ENCODE results near the gene TEKT1. TPM values are rescaled to one million over a fixed set of nuclear protein-coding genes. Genes with fewer than 3 reads are reported as not detected.

TEKT1 gene
- total and polyA plus RNA-seq, 9 donors = 0.07 to 0.43 (median 0.18) TPM; not detected in 5

DNA sequence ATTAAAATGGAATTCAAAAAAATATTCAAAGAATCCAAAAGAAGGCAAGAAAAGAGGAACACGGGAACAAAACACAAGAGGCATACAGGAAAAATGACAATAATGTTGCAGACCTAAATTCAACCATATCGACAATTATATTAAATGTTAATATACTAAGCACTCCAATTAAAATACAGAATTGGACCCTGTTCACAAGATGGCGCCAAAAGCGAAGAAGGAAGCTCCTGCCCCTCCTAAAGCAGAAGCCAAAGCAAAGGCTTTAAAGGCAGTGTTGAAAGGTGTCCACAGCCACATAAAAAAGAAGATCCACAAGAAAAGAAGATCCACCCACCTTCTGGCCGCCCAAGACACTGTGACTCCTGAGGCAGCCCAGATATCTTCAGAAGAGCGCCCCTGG is 82.0 kb downstream of the TEKT1 start:
- H3K4me1 ChIP-seq (ENCODE audit: control insufficient read depth, insufficient read depth, low read length) = peaks cover 13% of the 10 kb centered on the region
- 100% methylated on average over 1 of the region's 6 CpGs for WGBS (ENCODE audit: insufficient coverage)
- H3K4me3 ChIP-seq (ENCODE audit: low read length) = no peak overlapping the region
- H3K36me3 ChIP-seq (ENCODE audit: control insufficient read depth, insufficient read depth, low read length) = no peaks in the 10 kb centered on the region
- no peak overlapping the region for H3K27ac ChIP-seq (ENCODE audit: low read length)
- no peak for DNase-seq
- no peaks in the 10 kb centered on the region for H3K9me3 ChIP-seq (replicated peaks; ENCODE audit: control insufficient read depth, low read depth, low read length)
- H3K27me3 ChIP-seq (ENCODE audit: control insufficient read depth, insufficient read depth, low read length) = no peaks in the 10 kb centered on the region

GRCh38 chr17:6748617-6749016 is 82.9 kb downstream of the TEKT1 start:
- no peak overlapping the region for H3K27ac ChIP-seq (ENCODE audit: low read length)
- no peaks in the 10 kb centered on the region for H3K36me3 ChIP-seq (ENCODE audit: control insufficient read depth, insufficient read depth, low read length)
- H3K9me3 ChIP-seq (replicated peaks; ENCODE audit: control insufficient read depth, low read depth, low read length) = no peaks in the 10 kb centered on the region
- peaks cover 11% of the 10 kb centered on the region for H3K4me1 ChIP-seq (ENCODE audit: control insufficient read depth, insufficient read depth, low read length)
- DNase-seq = no peak
- H3K27me3 ChIP-seq (ENCODE audit: control insufficient read depth, insufficient read depth, low read length) = no peaks in the 10 kb centered on the region
- H3K4me3 ChIP-seq (ENCODE audit: low read length) = no peak overlapping the region

Other genes with a start within 250 kb of the TEKT1 start
- gene KIAA0753, start 191.0 kb downstream of the TEKT1 start, total RNA-seq = 10.6 TPM
- gene KIAA0753, start 191.0 kb downstream of the TEKT1 start, polyA plus RNA-seq (ENCODE audit: insufficient read depth in 1 of 8, insufficient read length in 8 of 8, low replicate concordance in 1 of 8) = 10 to 100 TPM in 7 of 8 donors, 1 to 10 TPM in 1; 9.7 to 18.1 (median 13.0) TPM
- 72.0 TPM for gene TXNDC17, start 190.7 kb downstream of the TEKT1 start, total RNA-seq
- gene TXNDC17, start 190.7 kb downstream of the TEKT1 start, polyA plus RNA-seq (ENCODE audit: insufficient read depth in 1 of 8, insufficient read length in 8 of 8, low replicate concordance in 1 of 8) = 10 to 100 TPM; 51.7 to 70.4 (median 65.6) TPM
- gene MED31, start 180.1 kb downstream of the TEKT1 start, total RNA-seq = 13.6 TPM
- gene MED31, start 180.1 kb downstream of the TEKT1 start, polyA plus RNA-seq (ENCODE audit: insufficient read depth in 1 of 8, insufficient read length in 8 of 8, low replicate concordance in 1 of 8) = 10 to 100 TPM; 13.8 to 20.2 (median 15.7) TPM
- gene C17orf100, start 180.0 kb downstream of the TEKT1 start, total RNA-seq = 0.98 TPM
- gene C17orf100, start 180.0 kb downstream of the TEKT1 start, polyA plus RNA-seq (ENCODE audit: insufficient read depth in 1 of 8, insufficient read length in 8 of 8, low replicate concordance in 1 of 8) = 1 to 10 TPM; 2.9 to 4.1 (median 3.7) TPM
- 0.04 TPM for gene SLC13A5, start 118.4 kb downstream of the TEKT1 start, total RNA-seq
- gene SLC13A5, start 118.4 kb downstream of the TEKT1 start, polyA plus RNA-seq (ENCODE audit: insufficient read depth in 1 of 8, insufficient read length in 8 of 8, low replicate concordance in 1 of 8) = under 1 TPM; 0.05 to 0.64 (median 0.15) TPM
- gene XAF1, start 75.7 kb downstream of the TEKT1 start, total RNA-seq = 8.3 TPM
- 10 to 100 TPM in 2 of 8 donors, 1 to 10 TPM in 6; 4.5 to 15.9 (median 8.1) TPM for gene XAF1, start 75.7 kb downstream of the TEKT1 start, polyA plus RNA-seq (ENCODE audit: insufficient read depth in 1 of 8, insufficient read length in 8 of 8, low replicate concordance in 1 of 8)
- 0.18 TPM for gene FBXO39, start 55.5 kb downstream of the TEKT1 start, total RNA-seq
- under 1 TPM in 3 of 8 donors, not detected in 5; 0.14 to 0.41 (median 0.22) TPM for gene FBXO39, start 55.5 kb downstream of the TEKT1 start, polyA plus RNA-seq (ENCODE audit: insufficient read depth in 1 of 8, insufficient read length in 8 of 8, low replicate concordance in 1 of 8)
- not detected for gene ALOX12, start 164.3 kb upstream of the TEKT1 start, total RNA-seq
- 1 to 10 TPM in 3 of 8 donors, under 1 TPM in 5; 0.59 to 1.3 (median 0.78) TPM for gene ALOX12, start 164.3 kb upstream of the TEKT1 start, polyA plus RNA-seq (ENCODE audit: insufficient read depth in 1 of 8, insufficient read length in 8 of 8, low replicate concordance in 1 of 8)
- gene RNASEK, start 180.9 kb upstream of the TEKT1 start, total RNA-seq = 68.5 TPM
- 100 to 1,000 TPM in 7 of 8 donors, 10 to 100 TPM in 1; 99.0 to 143 (median 111) TPM for gene RNASEK, start 180.9 kb upstream of the TEKT1 start, polyA plus RNA-seq (ENCODE audit: insufficient read depth in 1 of 8, insufficient read length in 8 of 8, low replicate concordance in 1 of 8)
- 15.1 TPM for gene BCL6B, start 191.3 kb upstream of the TEKT1 start, total RNA-seq
- 10 to 100 TPM; 14.8 to 22.8 (median 18.4) TPM for gene BCL6B, start 191.3 kb upstream of the TEKT1 start, polyA plus RNA-seq (ENCODE audit: insufficient read depth in 1 of 8, insufficient read length in 8 of 8, low replicate concordance in 1 of 8)
- gene SLC16A13, start 204.3 kb upstream of the TEKT1 start, total RNA-seq = 0.18 TPM
- 1 to 10 TPM in 7 of 8 donors, under 1 TPM in 1; 0.91 to 2.5 (median 1.2) TPM for gene SLC16A13, start 204.3 kb upstream of the TEKT1 start, polyA plus RNA-seq (ENCODE audit: insufficient read depth in 1 of 8, insufficient read length in 8 of 8, low replicate concordance in 1 of 8)
- gene SLC16A11, start 212.4 kb upstream of the TEKT1 start, total RNA-seq = 0.04 TPM
- gene SLC16A11, start 212.4 kb upstream of the TEKT1 start, polyA plus RNA-seq (ENCODE audit: insufficient read depth in 1 of 8, insufficient read length in 8 of 8, low replicate concordance in 1 of 8) = under 1 TPM in 7 of 8 donors, not detected in 1; 0.10 to 0.37 (median 0.15) TPM
- gene CLEC10A, start 248.5 kb upstream of the TEKT1 start, total RNA-seq = 1.9 TPM
- 1 to 10 TPM in 7 of 8 donors, under 1 TPM in 1; 0.96 to 1.9 (median 1.5) TPM for gene CLEC10A, start 248.5 kb upstream of the TEKT1 start, polyA plus RNA-seq (ENCODE audit: insufficient read depth in 1 of 8, insufficient read length in 8 of 8, low replicate concordance in 1 of 8)

All from muscle of leg (tissue), 11 donors.